ENCODE measurements around the gene RBSN.

The RBSN gene

DNA sequence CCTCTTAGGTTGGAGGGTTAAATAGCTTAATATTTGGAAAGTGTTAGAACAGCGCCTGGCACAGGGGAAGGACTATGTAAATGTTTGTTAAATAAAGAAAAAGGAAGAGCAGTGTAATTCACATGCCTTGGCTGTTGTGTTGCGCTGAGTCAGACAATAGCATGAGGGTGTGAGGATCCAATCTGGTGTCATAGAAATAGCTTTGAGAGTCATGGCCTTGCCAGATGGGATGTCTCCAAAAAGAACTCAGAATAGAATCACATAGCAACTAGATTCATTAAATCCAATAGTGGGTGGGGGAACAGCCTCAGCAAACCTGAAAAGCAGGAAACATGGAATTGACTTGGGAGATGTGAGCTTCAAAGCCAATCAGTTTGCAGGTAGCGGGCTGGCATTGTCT lies 3.9 kb upstream of the RBSN start:
- DNase-seq (ENCODE audit: low read depth): no peak
- H3K4me3 ChIP-seq (ENCODE audit: low read depth, low read length): no peak overlapping the region
- TF ChIP-seq POLR2A (IDR thresholded peaks at IDR 0.05; ENCODE audit: extremely low read depth, insufficient read length) (no peak), MYC (IDR thresholded peaks at IDR 0.05; ENCODE audit: low read depth, low read length) (no peak)
- TF ChIP-seq, protein P1, sequence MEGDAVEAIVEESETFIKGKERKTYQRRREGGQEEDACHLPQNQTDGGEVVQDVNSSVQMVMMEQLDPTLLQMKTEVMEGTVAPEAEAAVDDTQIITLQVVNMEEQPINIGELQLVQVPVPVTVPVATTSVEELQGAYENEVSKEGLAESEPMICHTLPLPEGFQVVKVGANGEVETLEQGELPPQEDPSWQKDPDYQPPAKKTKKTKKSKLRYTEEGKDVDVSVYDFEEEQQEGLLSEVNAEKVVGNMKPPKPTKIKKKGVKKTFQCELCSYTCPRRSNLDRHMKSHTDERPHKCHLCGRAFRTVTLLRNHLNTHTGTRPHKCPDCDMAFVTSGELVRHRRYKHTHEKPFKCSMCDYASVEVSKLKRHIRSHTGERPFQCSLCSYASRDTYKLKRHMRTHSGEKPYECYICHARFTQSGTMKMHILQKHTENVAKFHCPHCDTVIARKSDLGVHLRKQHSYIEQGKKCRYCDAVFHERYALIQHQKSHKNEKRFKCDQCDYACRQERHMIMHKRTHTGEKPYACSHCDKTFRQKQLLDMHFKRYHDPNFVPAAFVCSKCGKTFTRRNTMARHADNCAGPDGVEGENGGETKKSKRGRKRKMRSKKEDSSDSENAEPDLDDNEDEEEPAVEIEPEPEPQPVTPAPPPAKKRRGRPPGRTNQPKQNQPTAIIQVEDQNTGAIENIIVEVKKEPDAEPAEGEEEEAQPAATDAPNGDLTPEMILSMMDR (IDR thresholded peaks at IDR 0.05; ENCODE audit: low read depth, low read length): no peak
- TF ChIP-seq, protein P2, sequence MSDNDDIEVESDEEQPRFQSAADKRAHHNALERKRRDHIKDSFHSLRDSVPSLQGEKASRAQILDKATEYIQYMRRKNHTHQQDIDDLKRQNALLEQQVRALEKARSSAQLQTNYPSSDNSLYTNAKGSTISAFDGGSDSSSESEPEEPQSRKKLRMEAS (IDR thresholded peaks at IDR 0.05; ENCODE audit: low read depth, low read length): no peak

DNA sequence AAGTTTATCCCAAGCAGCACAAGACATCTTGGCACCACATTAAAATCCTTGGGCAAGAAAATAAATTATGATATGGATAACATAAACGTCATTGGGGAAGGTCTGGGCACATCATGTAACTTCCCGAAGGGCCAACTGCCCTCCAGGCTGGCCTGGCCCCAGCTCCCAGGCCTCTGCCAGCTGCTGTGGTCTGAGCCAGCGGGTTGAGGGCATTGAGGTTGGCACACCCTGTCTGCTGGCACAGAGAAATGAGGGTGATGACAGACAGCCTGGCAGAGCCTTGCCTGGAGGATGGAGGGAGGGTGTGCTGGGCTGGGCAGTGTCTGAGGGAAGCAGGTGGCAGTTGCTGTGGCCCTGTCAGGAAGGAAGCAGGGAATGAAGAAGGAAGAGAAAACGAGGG lies 3.3 kb upstream of the RBSN start:
- TF ChIP-seq POLR2A (IDR thresholded peaks at IDR 0.05; ENCODE audit: extremely low read depth, insufficient read length): no peak
- TF ChIP-seq, protein P2 (IDR thresholded peaks at IDR 0.05; ENCODE audit: low read depth, low read length): no peak
- no peak for TF ChIP-seq MYC (IDR thresholded peaks at IDR 0.05; ENCODE audit: low read depth, low read length)
- TF ChIP-seq, protein P1 (IDR thresholded peaks at IDR 0.05; ENCODE audit: low read depth, low read length): no peak
- H3K4me3 ChIP-seq (ENCODE audit: low read depth, low read length): no peak overlapping the region
- DNase-seq (ENCODE audit: low read depth): no peak

DNA sequence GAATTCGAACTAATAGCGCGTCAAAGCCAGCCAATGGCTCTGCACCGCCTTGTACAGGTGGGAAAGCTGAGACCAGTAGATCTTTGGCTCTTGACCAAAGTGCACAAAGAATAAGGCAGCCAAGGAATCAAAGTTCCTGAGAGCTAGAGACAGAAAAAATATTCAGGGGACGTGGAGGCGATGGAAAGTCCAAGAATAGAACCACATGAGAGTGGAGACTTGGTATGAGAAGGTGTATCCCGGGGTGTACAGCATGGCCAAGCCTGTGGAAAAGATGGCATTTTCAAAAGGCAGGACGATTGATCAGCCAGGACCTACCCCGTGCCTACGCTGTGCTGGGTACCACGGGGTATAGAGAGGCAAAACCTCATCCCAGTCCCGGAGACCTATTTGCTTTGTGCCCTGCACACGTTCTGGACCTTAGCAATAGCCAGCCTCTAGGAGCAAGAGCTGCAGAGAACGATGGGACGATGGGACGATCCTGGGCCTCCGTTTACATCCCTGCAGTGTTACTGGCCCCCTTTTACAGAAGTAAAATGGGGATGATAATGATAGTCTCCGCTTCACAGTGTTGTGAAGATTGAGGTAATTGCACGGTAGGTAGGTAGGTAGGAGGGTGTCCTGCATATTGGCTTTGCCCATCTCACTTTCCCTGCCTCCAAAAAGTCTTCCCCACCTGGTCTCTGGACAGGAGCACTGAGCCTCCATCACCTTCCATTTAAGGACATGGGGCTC lies 583 bp upstream of the RBSN start:
- no peak for DNase-seq (ENCODE audit: low read depth)
- TF ChIP-seq, protein P1 (IDR thresholded peaks at IDR 0.05; ENCODE audit: low read depth, low read length): no peak
- TF ChIP-seq, protein P2 (IDR thresholded peaks at IDR 0.05; ENCODE audit: low read depth, low read length): no peak
- TF ChIP-seq POLR2A (IDR thresholded peaks at IDR 0.05; ENCODE audit: extremely low read depth, insufficient read length): no peak
- TF ChIP-seq MYC (IDR thresholded peaks at IDR 0.05; ENCODE audit: low read depth, low read length): no peak
- peak overlapping the region; percentile 99 for H3K4me3 ChIP-seq (ENCODE audit: low read depth, low read length)

DNA sequence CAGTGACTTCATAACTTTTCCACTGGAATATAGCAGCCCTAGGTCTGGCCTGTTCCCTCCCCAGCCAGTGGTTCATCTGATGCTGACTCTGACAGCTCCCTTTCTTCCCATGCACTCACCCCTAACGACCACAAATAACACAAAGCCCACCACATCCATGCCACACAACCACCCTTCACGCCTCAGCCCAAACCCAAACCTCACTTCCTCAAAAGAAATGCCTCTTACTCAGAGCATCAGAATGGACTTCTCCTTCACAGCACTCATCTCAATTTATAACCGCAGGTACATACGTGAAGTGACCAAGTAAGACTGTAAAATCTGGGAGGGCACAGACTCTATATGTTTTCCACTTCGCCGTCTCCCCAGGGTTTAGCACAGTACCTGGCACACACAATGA lies 1.1 kb downstream of the RBSN start:
- DNase-seq (ENCODE audit: low read depth): peak; percentile 85
- TF ChIP-seq, protein P2 (IDR thresholded peaks at IDR 0.05; ENCODE audit: low read depth, low read length): peak; percentile 23; the same call in 1 of the 2 replicates
- TF ChIP-seq MYC (IDR thresholded peaks at IDR 0.05; ENCODE audit: low read depth, low read length) (no peak), POLR2A (IDR thresholded peaks at IDR 0.05; ENCODE audit: extremely low read depth, insufficient read length) (no peak)
- TF ChIP-seq, protein P1 (IDR thresholded peaks at IDR 0.05; ENCODE audit: low read depth, low read length): no peak

DNA sequence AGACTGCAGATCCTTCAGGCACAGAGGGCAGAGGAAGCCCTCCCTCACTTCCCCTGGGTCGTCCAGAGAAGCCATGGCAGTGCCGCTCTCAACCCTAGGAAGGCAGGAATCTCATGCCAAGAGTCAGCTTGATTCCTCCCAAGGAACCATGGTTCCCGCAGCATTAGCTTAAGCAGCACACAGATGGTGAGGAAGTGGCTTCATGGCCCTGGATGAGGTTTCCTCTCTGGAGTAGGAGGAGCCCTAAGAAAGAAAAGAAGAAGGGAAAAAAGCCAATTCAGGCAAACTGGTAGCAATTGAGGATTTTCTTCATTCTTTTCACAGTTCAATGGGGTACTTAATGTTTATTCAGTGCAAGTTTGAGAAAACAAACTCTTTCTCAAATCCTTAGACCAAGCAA lies 2.9 kb downstream of the RBSN start:
- no peak overlapping the region for H3K4me3 ChIP-seq (ENCODE audit: low read depth, low read length)
- TF ChIP-seq MYC (IDR thresholded peaks at IDR 0.05; ENCODE audit: low read depth, low read length) (no peak), POLR2A (IDR thresholded peaks at IDR 0.05; ENCODE audit: extremely low read depth, insufficient read length) (no peak)
- TF ChIP-seq, protein P1 (IDR thresholded peaks at IDR 0.05; ENCODE audit: low read depth, low read length): no peak
- no peak for DNase-seq (ENCODE audit: low read depth)

More for the DNA sequence above, 1.1 kb downstream of the RBSN start:
- H3K4me3 ChIP-seq (ENCODE audit: low read depth, low read length): peak overlapping the region; percentile 99
